HG03342 (cell line): Measurements from ENCODE around the gene PADI6.
"Not testable (repeated sequence)": the region's sequence is repeated elsewhere in the genome, so short reads cannot be mapped to it uniquely, and the experiment has no call there.

Experiments
- ATAC-seq: cut with Tn5 transposase; IDR thresholded peaks from one replicate; pipeline ENCODE4 v1.9.1; 2021; ENCODE audit warnings: mild to moderate bottlenecking, moderate library complexity; ENCODE audit not compliant: unreplicated experiment

PADI6 gene

GRCh38 chr1:17404034-17404684, 32.2 kb downstream of the PADI6 start:
- no peak for ATAC-seq

GRCh38 chr1:17404820-17405219, 32.8 kb downstream of the PADI6 start:
- ATAC-seq = no peak

GRCh38 chr1:17405898-17406759, 34.1 kb downstream of the PADI6 start:
- ATAC-seq = peak; percentile 64

DNA sequence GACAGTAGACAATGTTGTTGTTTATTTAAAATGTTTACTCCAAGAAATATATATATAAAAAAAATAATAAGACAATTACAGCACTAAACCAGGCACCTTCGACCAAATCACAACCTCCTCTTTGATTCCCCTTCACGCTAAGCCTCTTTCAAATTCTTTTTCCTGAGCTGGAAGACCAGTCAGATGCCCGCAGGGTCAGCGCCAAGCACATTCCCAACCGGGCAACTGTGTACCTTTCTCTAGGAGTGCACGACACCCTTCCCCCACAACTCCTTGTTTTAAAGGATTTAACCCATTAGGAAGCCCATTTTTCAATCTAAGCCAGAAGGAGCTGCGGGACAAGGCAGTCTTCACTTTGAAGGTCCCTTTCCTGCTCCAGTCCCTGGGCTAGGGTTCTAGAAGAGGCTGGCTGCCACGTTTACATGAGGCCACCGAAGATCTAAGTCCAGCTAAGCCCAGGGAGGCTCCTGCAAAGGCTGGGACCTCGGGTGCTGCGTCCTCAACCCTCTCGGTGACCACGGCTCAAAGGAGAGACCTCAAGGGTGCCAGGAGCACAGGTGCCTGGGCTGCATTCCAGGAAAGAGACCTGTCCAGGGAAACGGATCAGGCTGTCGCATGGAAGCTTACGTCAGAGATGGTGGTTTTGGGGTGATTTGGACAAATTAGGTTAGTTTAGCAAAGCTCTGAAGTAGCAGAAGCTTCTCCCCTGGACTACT, 34.9 kb downstream of the PADI6 start:
- ATAC-seq = not testable (repeated sequence)

DNA sequence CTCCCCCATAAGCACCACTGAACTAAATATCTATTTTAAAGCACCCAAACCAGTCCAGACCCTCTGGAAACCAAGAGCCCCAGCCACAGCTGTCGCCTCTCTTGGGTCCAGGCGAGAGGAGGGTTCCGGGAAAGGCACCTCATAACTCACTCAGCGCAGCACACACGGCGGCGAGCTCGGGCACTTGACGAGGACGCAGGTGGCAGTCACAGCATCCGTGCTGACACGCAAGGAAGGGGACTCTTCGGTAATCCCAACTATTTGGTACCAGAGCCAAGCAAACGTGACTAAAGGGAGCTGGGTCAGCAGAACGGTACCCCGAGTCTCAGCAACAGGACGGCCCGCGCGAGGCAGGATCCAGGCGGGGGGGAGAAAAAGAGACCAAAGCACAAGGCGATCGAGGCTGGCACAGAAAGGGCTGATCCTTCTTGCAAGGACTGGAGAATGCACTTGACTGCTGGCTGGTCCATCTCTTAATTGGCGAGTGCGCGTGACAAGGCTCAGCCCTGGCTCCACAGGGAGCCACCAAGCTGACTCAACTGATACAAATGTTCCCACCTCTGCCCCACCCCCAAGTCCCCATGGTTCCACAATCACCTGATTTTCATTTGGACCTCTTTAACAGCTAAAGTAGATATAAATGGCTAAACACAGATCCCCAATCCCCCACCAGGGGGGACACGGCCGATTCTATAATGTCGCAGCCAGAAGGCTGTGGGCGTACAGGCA, 36.0 kb downstream of the PADI6 start:
- not testable (repeated sequence) for ATAC-seq

- no peak for ATAC-seq
These were observed 37.4 kb downstream of the PADI6 start for GRCh38 chr1:17409391-17409811.

DNA sequence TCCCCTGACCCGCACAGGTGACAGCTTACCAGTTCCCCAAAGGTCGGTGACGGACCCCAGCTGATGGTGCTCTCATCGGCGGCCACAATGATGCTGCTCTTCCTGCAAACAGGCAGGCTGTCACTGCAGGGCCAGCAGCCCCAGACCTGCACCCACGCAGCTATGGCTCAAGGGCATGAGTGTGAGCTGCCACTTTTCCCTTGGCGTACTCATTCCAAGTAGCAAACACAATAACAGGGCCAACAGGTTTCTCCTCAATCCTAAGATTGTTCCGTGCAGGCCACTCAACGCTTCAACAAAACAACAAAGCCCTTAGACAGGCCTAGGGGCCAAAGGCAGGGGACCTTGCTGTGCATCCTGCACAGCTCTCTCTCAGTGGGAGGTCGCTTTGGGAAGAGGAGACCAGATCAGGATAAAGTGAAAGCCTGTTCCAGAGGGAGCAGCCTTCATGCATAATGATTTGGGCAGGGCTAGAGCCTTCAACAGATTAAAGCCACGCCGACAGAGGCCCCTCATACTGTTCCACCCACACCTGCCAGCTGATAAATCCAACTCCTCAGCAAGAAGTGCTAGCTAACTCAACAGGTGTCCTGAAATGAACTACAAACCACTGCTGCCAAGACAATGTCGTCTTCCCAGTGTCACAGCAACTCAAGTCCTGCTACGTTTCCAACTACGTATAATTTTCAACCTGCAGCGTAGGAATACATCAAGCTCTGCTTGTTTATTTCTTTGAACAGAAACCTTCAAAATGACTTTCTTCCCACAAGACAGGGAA, 40.3 kb downstream of the PADI6 start:
- ATAC-seq = no peak

DNA sequence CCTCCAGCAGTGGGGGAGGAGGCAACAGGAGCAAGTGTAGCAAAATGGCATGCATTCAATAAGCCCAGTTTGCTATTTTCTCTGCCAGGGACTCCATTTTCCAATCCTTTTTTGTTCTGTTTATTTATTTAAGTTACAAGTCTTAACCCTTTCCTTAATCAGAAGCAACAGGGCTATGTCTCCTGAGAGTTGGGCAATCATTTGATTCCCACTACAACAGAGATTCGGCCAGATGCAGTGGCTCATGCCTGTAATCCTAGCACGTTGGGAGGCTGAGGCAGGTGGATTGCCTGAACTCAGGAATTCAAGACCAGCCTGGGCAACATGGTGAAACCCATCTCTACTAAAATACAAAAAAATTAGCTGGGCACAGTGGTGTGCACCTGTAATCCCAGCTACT, 42.0 kb downstream of the PADI6 start:
- ATAC-seq = no peak

- ATAC-seq = no peak
These were observed 44.4 kb downstream of the PADI6 start for GRCh38 chr1:17416389-17416788.

DNA sequence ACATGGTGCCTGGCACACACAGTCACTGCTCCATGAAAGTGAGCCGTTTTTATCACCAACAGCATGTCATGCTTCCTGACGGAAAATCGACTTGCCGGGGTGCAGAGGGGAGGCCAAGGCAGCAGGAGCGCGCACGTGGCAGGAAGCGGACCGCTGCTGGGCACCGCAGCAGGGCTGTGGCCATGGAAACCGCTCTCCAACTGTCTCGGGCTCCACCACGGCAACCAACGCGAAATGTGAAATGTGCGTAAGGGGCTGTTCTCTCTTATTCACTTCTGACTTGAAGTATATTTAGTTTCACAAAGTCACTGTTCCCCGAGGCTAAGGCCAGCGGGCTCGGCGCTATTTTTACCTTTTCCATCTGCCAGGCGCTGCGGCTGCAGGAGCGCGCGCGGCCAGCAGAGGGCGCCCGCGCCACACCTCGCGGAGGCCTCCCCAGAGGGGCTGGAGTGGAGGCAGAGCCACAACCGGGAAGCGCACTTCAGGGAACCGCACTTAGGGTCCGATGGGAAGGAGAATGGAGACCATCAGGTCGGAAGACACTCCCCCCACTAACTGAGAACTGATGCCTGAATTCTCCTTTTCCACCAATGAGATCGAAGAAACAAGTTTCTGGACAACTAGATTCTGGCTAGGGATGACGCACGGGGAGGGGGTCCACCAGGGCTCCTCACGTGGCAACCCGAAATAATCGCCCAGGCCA, 47.8 kb downstream of the PADI6 start:
- no peak for ATAC-seq

GRCh38 chr1:17420391-17420918, 48.5 kb downstream of the PADI6 start:
- ATAC-seq = no peak

DNA sequence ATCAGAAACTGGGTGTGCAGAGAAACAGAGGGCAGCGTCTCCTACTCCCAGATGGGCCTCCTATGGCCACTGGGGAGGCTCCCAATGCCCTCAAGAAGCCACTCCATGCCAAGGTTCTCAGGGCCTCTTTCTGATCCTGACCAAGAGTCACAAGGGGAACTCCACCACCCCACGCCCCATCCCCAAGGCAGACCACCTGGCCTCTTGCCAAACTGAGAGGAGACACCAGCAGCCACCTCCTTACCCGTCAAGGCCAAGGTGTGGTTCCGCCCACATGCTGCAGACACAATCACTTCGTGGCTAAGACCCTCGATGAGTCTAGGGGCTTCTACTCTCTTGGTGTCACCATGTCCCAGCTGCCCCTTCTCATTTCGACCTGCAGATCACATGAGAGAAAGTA, 50.5 kb downstream of the PADI6 start:
- ATAC-seq = no peak

- ATAC-seq = no peak
These were observed 51.8 kb downstream of the PADI6 start for GRCh38 chr1:17423781-17424245.

GRCh38 chr1:17425806-17426600, 54.0 kb downstream of the PADI6 start:
- ATAC-seq = no peak

DNA sequence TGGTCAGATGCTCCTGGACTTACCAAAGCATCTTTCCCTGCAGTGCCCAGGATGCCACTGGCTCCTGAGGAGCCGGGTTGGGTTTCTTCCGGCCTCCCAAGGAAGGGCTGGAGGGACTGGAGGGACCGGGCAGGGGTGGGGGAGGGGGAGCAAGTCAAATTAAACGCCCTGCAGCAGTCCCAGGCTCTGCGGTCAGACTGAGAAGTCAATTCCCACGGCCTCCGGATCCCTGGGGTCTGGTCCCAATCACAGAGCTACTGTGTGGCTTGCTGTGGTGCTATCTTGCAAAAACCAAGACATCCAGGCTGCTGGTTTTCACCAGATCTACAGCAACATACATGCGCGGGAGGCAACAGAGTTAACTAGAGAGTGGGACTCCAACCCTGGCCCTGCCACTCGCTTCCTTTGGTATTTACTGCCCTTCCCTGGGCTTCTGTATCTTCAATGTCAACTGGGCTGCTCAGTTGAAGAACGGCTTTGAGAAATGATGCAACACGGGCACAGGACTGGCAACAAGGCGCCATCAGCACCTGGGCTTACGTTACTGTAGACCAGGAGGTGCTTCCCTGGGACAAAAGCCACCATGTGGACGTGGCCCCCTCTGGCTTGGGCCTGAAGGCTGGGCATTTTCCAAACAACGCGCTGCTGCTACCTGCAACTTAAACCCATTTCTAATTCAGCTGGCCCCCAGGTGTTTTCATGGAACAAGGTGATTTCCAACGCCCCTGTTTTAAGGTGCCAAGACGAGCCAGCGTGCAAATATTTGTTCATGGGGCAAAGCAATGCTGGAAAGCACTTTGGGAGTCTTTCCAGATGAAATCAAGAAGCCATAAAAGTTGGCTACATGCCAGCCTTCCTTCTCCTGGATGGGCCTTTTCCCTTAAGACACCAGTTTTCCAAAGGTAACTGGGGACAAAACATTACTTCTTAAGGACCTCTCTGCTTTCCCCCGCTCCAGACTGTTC, 56.0 kb downstream of the PADI6 start:
- ATAC-seq = no peak

DNA sequence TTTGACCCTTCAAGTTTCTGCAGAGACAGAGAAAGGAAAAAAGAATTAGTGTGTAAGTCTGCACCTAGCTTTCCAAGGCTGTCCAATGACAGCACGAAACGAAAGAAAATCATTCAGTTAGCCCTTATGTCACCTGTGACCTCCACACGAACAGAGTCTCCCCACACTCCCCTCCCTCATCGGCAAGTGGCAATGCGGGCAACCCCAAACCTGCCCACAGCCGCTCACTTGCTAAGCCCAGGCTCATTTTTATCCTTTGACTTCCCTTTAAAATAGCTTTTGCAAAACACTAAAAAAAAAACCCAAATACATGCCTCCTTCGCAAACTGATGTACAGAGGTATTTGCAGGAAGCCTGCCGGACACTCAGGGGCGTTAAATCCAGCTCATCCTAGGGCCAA, 57.2 kb downstream of the PADI6 start:
- no peak for ATAC-seq

DNA sequence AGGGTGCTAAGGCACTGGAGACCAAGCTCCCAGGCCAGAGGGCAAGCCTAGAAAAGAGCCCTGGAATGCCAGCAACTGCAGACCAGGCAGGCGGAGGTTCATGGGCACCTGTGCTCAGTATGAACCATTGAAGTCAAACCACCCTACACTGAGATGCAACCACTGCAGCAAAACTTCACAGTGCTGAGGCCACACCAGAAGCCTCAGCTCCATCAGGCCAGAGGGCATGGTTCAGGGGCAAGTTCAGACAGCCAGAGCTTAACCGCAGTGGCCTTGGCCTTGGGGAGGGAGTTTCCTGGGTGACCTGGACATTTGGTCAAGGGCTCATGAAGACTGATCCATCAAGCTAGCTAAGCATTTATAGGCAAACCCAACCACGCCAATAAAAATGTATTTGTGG, 60.4 kb downstream of the PADI6 start:
- no peak for ATAC-seq
